ENCODE results near the gene KCTD21.

DNA sequence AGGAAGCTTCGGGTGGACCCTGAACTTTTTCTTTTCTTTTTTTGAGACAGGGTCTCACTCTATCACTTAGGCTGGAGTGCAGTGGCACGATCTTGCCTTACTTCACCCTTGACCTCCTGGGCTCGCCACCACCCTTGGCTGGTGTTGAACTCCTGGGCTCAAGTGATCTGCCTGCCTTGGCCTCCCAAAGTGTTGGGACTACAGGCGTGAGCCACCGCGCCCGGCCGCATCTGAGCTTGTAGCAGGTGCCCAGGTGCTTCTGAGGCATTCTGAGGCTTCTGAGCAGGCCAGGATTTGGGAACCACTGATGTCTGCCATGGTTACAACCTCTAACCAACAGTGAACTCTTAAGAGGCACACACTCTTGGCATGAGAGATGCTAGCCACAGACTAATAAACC is 5.4 kb upstream of the KCTD21 start:
- no peak for TF ChIP-seq CTCF (IDR thresholded peaks at IDR 0.05 in 4 of 5, conservative IDR thresholded peaks at IDR 0.05 in 1 of 5)
- no peak for TF ChIP-seq POLR2A (IDR thresholded peaks at IDR 0.05)
